Measurements from ENCODE around the gene PPP1R7.

PPP1R7 gene

DNA sequence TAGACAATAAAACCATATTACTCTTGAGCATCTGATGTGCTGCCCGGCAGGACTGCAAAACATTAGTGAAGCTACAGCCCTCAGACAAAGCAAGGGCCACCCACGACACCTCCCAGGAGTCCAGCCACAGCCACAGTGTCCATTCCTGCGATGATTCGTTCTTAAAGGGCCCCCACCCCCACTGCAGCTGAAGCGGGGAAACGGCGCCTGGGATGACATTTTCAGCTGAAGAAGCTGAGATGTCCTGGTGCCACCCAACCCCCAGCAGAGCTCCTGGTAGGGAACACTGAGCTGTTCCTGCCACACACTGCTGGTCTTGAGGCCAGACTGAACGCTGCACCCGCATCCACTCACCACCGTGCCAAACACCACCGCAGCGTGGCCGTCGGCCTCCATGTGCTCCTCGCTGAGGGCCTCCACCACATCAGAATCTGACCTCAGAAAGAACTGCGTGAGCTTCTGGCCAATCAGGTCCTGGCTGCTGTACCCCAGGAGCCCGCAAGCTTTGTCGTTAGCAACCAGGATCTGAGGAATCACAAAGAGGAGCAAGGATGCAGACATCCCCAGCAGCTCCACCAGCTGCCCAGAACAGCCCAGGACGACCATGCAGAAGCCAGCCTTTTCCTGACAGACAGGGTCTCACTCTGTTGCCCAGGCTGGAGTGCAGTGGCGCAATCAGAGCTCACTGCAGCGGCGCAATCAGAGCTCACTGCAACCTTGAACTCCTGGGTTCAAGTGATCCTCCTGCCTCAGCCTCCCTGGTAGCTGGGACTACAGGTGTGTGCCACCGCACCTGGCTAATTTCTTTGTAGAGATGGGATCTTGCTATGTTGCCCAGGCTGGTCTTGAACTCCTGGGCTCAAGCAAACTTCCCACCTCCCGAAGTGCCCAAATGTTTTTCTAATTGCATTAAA lies 10.5 kb upstream of the PPP1R7 start:
- no peak for DNase-seq (ENCODE audit: low read depth)

DNA sequence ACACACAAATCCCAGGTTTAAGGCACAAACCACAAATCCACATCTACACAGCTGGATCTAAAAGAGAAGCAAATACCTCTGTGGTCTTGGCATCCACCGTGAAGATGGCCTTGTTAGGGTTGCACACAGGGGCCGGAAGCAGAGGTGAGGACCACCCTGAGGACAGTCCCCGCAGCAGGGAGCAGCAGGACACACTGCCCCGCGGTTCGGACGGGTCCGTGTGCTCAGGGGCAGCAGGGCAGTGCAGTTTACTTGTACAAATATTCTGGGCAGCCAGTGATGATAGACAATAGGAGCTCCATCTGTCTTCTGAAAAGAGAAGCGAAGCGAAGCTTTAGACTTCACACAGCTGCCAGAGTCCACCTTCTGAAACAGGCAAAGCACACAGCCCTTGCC lies 9.8 kb upstream of the PPP1R7 start:
- no peak for DNase-seq (ENCODE audit: low read depth)

DNA sequence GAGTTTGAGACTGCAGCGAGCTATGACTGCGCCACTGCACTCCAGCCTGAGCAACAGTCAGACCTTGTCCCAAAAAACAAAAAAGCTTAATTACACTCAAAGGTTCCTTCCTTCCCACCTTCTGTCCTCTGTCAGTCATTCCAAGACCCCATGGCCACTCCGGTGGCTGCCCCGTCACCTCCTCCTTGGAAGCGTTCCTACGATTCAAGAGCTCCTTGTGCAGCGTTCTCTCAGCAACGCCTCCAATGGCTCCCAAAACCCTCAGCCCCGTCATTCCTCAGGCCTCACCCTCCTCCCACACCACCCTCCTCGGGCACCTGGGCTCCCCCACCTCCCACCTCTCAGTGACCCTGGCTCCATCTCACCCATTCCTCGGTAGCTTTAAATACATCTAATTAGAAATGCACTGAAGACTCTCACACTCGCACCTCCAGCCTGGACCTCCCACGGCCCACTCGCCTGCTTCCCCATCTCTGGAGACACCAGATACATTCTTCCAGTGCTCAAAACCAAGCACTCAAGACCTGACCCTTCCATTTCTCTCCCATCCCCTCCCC lies 9.0 kb upstream of the PPP1R7 start:
- DNase-seq (ENCODE audit: low read depth) = no peak

DNA sequence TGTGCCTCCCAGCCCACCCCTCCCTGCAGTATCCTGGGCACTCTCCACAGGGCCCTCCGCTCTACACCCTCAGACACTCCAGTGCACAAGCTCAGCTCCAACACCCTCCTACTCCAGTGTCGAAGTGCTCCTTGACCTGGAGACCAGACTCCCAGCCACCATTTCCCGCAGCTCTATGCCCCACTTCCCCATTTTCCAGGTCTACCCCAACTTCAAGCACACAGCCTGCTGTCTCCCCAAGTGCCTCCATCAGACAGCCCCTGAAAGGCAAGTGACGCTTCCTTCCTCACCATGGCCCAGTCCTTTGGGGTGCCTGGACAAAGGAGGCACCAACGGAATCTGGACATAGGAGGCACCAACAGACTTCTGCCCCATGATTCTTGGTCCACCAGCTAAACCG lies 8.2 kb upstream of the PPP1R7 start:
- DNase-seq (ENCODE audit: low read depth) = no peak

DNA sequence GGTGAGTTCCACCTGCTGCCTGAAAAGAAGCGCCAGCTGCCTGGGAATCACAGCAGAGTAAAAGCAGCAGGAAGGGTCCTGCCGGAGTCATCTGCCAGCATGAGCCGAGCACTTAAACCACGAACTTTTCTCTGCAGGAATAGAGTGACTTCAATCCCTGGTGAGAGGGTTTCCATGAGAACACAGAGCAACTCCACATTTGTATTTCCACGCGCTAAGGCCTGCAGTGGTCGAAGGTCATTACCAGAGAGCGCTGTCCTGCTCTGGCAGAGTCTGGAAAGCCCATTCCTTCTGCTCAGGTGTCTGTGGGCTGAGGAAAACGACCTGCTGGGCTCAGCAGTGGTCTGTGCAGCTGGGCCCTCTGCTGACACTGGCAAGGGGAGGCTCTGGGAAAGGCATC lies 7.7 kb upstream of the PPP1R7 start:
- DNase-seq (ENCODE audit: low read depth) = no peak

DNA sequence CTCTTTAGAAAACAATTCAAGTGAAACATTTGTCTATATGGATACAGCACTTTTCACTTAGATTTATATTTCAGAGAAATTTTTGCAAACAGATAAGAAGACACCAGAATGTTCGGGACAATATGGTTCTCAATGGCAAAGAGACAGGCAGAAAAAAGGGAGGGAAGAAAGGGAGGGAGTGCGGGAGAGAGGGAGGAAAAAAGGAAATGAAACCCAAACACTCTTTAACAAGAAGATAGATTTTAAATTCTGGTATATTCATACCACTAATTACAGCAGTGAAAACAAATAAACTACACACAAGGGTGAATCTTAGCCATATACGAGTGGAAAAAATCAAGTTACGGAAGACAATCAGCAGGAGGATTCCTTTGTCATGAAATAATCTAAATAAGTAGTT lies 4.0 kb upstream of the PPP1R7 start:
- DNase-seq (ENCODE audit: low read depth) = no peak

DNA sequence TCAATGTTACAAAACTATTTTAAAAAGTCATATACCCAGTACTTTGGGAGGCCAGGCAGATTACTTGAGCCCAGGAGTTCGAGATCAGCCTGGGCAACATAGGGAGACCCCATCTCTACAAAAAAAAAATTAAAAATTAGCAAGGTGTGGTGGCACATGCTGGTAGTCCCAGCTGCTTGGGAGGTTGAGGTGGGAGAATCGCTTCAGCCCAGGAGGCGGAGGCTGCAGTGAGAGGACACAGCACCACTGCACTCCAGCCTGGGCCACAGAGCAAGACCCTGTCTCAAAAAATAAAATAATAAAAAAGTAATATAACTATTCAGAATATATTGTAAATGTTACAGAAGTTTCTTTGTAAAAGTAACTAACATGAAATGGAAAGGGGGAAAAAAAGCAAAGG lies 2.9 kb upstream of the PPP1R7 start:
- no peak for DNase-seq (ENCODE audit: low read depth)

DNA sequence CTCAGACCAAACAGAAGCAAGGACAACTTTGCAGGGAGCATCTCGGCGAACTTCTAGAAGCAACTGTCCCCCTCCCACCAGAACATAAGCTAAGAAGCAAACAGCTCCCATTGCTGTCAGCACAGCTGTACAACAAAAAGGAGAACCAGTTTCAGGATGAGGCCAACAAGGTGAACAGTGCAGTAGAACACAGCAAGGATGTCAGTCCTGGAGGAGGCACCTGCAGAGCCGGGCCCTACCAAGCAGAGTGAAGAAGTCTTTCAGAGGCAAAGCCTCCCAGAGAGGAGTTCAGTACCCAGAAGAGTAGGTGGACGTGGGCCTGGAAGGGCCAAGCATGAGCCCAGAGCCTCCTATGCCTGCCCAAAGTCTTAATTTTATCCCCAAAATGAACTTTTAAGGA lies 2.0 kb upstream of the PPP1R7 start:
- no peak for DNase-seq (ENCODE audit: low read depth)

DNA sequence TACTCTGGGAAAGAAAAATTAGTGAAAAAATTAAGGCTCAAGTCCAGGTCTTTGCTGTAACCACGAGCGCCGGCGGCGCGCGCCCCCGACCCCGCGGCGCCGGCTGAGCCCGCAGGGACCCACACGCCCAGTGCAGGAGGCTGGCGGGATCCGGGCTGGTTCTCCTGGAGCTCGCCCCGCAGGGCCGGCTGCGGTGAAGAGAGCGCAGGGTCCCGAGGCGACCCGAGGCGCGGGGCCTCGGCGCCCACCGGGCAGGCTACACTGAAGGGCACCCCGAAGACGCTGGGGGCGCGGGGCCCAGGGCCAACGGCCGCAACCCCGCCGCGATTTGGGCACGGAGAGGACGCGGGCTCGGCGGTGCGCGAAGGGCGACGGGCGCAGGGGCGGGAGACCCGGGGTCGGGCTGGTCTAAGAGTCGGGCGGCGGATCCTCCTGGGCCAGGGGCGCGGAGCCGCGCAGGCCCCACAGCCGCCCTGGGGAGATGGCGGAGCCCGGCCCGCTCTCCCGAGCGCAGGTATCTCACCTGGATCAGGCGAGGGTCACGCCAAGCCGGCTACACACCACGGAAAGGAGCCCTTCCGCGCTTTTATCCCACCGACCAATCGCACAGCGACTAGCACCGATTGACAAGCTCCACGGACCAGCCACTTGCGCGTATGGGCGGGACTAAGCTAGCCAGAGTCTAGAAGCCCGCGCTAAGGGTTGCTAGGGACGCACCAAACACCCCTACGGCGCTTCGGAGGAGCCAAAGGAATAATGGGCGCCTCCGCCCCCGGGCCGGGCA lies 1.2 kb upstream of the PPP1R7 start, which contains the start of gene PASK:
PASK (minus strand) TSS at position 582 of the 784 bp plus-strand sequence. CDS start 6,440 bp downstream, outside the sequence.
- DNase-seq (ENCODE audit: low read depth) = peak; percentile 89

DNA sequence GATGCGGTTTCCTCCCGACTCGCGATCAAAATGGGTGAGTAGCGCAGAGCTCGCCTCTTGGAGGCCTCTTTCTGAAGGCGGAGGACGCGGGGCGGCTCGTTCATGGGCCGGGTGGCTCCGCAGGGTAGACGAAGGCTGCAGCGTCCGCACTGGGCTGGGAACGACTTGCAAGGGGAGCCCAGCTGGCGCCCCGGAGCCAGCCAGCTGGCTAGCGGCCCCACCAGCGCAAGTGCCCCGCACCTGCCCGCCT lies 667 bp upstream of the PPP1R7 start:
- DNase-seq (ENCODE audit: low read depth) = no peak

DNA sequence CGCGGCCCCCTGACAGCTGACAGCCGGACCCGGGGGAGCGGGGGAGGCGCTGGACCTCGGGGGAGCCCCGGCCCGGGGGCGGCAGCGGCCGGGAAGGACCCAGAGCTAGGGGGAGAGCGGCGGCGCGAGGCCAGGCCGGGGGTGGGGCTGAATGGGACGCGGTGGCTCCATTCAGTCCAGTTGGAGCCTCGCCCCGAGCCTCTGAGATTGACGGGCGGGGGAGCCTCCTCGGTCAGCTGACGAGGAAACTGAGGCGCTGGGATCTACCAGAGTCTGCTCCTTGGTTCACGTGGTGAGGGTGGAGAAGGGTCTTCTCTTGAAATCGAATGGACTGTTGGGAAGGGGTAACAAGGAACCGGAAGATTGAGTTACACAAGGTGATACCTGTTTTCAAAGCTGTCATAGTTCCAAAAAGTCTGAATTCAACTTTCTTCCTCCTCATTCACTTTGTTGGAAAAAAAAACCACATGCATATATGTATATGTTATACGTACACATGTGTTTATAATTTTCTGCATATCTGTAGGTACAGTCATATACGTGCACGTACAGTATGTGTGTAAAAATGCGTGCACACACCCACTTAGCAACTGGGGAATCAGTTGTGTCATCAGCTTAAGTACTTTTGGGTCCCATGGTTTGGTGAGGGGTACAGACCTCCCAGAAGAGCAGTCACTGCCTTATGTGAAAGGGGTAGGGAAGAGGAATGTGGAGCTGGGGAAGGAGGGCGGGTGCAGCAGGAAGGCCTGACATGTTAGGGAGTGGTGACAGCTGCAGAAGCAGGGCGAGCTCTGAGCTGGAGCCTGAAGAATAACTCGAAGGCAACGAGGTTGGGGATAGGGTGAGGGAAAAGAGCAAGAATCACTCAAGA lies 628 bp downstream of the PPP1R7 start:
- DNase-seq (ENCODE audit: low read depth) = no peak

DNA sequence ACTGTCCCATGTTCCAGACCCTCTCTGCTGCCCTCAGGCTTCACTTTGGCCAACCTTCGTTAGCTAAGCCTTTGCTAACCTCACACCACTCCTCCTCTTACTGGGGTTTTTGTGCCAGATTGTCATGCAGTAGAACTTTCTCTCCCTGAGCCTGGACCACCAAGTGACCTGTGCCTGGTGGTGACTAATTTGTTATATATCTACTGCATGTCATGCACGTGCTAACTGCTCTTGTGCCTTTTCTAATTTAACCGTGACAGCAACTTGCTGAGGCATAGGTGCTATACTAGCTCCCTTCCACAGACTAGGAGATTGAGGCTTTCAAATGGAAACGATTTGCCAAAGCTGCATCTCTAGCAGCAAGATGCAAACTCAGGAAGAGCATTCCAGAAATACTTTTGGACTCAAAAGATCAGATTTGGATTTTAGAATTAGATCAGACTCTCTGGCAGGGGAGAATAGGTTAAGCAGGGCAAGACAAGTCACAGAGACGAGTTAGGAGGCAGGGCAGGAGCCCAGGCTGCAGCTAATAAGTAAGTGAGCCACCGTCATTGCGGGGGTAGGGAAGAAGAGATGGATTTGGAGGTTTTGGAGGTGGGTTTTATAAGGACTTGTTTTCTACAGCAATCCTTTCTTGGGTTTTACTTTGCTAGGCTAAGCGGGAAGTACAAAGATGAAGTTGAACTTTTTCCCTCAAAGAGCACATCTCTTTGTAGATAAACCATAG lies 1.8 kb downstream of the PPP1R7 start:
- DNase-seq (ENCODE audit: low read depth) = no peak

DNA sequence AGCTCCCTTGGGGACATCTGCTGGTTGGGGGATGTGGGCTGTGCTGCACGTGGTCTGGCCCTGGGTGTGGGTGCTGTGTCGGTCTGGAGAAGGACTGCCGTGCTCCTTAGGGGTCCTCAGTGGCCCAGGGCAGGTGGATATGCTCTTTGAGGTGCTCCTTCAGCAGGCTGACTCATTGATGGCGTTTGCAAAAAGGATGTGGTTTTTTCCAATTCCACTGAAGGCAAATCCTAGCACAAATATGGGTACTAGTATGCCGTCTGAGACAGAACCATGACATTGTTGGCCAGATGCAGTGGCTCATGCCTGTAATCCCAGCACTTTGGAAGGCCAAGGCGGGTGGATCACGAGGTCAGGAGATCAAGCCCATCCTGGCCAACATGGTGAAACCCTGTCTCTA lies 3.3 kb downstream of the PPP1R7 start:
- DNase-seq (ENCODE audit: low read depth) = no peak

DNA sequence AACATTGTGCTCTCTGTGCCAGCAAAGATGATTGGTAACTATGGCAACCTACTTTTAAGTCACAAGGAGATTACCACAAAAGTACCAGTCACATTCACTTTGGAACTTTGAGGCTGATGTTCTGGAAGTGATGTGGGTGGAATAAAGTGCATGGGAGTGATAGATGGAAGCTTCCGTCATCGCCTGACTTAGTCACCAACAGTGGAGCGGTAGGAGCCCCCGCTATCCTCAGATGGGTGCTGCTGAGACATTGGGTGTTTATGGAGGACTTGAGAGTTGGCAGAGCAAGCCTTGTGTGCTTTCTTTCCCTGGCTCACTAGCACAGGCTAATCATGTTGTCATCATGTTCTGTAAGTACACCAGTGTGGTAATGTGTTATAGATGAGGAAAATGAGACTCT lies 4.6 kb downstream of the PPP1R7 start:
- no peak for DNase-seq (ENCODE audit: low read depth)

DNA sequence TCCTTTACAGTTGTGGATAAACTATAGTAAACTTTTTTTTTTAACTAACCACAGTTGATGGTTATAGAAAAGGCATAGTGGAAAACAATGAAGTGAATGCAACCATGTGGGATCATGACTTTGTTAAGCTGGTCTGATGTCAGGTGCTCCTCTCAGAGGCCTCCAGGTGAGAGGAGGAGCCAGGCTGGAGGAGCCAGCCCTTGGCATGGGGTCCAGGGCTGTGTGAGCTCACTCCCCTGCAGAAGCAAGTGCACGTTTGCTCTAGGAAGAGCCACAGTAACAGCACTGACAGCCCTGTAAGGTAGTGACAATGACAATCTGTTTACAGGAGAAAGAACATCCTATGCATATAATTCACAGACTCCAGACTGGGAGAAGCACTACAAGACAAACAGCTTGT lies 5.7 kb downstream of the PPP1R7 start:
- DNase-seq (ENCODE audit: low read depth) = no peak

DNA sequence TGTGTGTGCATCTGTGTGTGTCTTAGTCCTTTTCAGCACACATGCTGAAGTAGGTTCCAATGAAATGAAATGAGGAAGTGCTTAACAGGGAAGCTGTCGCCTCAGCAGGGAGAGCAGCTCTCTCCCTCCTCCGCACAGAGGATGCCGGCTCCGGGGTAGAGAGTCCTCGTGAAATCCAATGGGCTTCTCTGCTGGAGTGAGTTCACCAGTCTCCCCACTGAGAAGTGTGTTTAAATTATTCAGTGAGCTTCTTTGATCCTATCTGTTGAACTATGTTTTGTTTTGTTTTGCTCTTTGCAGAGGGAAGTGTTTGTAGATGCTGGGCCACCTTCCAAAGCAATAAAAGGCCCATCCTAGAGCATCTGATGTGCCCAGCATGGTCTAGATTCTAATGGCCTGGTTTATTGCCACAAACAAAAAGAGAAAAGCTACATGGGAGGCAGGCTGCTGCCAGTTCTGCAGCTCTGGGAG lies 6.7 kb downstream of the PPP1R7 start:
- DNase-seq (ENCODE audit: low read depth) = no peak

DNA sequence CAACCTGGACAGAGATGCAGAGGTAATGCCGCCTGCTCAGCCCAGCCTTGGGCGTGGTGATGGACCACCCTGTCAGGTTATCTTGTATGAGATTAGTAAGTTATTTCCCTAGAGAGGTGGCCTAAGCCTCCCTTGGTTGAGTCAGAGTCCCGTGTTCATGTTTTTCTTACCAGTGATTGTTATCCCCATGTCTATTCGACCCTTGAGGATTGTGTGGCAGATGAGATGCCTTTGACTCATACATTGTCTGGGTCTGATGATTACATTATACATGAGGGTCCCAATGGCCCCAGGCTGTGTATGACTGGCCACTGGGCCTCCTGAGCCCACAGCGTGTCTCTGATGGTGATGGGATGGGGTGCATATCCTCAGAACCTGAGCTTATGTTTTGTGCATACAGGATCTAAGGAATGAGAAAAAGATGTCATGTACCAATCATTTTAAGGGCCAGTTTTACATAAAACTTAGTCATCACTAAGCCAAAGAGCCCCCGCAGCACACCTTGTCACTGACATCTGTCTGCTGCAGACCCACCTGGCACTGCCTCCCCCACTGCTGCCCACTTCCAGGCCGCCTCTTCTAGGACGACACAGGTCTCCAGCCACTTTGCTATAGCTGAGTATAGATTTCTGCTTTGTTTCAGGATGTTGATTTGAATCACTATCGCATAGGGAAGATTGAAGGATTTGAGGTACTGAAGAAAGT lies 7.7 kb downstream of the PPP1R7 start:
- DNase-seq (ENCODE audit: low read depth) = no peak

DNA sequence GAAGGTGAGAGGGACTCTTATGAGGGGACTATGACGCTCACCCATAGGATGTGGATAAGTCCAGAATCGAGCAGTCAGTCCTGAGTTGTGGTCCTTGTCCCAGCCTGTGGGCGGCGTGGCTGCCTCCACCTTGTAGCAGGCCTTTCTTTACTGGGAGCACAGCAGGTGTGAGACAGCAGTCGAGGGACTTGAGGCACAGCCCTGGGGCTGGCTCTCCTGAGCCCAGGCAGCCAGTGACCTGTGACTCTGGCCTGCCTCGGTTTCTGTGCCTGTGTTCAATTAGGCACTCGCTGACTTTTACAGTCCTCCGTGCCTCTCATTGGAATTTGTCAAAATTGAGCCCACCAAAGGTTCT lies 8.3 kb downstream of the PPP1R7 start:
- no peak for DNase-seq (ENCODE audit: low read depth)

DNA sequence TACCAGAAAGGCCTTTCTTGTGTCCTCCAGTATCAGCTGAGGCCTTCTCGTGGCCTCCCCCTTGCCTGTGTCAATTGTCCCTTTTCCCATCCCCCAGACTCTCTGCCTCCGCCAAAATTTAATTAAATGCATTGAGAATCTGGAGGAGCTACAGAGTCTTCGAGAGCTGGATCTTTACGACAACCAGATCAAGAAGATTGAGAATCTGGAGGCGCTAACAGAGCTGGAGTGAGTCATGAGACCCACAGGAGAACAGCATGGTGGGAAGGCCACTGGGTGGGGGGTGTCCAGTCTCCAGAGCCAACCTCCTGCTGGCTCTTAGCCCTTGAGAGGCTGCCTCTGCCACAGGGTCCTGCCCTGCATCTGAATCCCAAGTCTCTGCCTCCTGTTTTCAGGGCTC lies 8.8 kb downstream of the PPP1R7 start:
- no peak for DNase-seq (ENCODE audit: low read depth)

DNA sequence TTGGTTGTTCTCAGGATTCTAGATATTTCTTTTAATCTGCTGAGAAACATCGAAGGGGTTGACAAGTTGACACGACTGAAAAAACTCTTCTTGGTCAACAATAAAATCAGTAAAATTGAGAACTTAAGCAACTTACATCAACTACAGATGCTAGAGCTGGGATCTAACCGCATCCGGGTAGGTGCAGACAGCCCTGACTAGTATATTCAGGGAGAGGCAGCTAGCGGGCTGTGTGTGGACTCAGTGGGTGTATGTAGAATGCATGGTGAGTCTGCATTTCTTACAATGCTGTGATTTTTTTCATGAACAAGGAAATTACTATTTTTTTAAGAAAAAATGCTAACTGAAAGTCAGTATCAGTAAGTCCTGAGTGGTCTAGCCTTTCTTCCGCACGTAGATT lies 10.1 kb downstream of the PPP1R7 start:
- DNase-seq (ENCODE audit: low read depth) = no peak
